Cardiac fibroblast (primary cell): ENCODE data around the gene TULP1.
A peak's percentile ranks its signal among the peaks of the same experiment; 100 is the strongest.

Experiments
- DNase-seq, 2 donors: peaks; one replicate each; pipeline versions ENCODE4 v3.0.0 to v3.0.0-alpha.2; 2010; ENCODE audit warnings: low read depth in 2 of 2
- H3K4me3 ChIP-seq, 2 donors: replicated peaks in 1 of 2; 1 replicate in 1 of 2; 2 replicates in 1 of 2; pipeline ENCODE4 v1.5.1; 2011; ENCODE audit warnings: low read depth in 2 of 2, low read length in 2 of 2, mild to moderate bottlenecking in 2 of 2, moderate library complexity in 1 of 2
- TF ChIP-seq, protein P1 (sequence below): IDR thresholded peaks from one replicate; pipeline ENCODE4 v1.5.1; 2011; ENCODE audit warnings: low read depth, mild to moderate bottlenecking, low read length, inconsistent platforms

Gene TULP1

DNA sequence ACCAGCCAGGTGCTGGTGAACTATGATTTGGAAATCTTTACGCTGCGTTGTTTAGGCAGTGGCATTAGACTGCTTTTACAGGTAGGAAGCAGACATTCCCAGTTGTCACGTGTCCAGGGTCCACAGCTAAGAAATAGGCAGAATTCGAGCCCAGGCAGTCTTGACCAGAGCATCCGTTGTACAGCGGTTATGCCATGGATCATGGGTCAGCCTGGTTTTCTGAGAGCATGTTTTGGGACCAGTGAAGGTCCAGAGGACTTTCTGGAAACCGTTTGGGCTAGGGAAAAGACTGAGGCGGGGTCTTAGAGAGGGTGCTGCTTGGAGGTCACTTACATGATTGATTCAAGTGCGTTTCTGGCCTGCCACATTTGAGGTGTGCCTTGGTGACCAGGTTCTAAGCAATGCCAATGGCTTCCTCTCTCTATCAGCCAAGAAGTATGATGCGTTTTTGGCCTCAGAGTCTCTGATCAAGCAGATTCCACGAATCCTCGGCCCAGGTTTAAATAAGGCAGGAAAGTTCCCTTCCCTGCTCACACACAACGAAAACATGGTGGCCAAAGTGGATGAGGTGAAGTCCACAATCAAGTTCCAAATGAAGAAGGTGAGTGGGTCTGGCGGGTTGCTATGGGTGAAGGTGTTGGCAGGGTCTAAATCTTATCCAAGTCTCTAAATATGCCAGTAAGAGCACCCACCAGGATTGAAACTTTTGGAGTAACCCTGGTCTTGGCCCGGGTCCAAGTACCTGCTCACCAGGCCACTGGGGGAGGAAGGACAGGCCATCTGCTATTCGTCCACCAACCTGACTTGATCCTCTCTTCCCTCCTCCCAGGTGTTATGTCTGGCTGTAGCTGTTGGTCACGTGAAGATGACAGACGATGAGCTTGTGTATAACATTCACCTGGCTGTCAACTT, 42.7 kb downstream of the TULP1 start:
- H3K4me3 ChIP-seq = peak overlapping the region; percentile 81 to 94
- peak in 1 of 2 donors; percentile 36 for DNase-seq
- TF ChIP-seq, protein P1, sequence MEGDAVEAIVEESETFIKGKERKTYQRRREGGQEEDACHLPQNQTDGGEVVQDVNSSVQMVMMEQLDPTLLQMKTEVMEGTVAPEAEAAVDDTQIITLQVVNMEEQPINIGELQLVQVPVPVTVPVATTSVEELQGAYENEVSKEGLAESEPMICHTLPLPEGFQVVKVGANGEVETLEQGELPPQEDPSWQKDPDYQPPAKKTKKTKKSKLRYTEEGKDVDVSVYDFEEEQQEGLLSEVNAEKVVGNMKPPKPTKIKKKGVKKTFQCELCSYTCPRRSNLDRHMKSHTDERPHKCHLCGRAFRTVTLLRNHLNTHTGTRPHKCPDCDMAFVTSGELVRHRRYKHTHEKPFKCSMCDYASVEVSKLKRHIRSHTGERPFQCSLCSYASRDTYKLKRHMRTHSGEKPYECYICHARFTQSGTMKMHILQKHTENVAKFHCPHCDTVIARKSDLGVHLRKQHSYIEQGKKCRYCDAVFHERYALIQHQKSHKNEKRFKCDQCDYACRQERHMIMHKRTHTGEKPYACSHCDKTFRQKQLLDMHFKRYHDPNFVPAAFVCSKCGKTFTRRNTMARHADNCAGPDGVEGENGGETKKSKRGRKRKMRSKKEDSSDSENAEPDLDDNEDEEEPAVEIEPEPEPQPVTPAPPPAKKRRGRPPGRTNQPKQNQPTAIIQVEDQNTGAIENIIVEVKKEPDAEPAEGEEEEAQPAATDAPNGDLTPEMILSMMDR = no peak

DNA sequence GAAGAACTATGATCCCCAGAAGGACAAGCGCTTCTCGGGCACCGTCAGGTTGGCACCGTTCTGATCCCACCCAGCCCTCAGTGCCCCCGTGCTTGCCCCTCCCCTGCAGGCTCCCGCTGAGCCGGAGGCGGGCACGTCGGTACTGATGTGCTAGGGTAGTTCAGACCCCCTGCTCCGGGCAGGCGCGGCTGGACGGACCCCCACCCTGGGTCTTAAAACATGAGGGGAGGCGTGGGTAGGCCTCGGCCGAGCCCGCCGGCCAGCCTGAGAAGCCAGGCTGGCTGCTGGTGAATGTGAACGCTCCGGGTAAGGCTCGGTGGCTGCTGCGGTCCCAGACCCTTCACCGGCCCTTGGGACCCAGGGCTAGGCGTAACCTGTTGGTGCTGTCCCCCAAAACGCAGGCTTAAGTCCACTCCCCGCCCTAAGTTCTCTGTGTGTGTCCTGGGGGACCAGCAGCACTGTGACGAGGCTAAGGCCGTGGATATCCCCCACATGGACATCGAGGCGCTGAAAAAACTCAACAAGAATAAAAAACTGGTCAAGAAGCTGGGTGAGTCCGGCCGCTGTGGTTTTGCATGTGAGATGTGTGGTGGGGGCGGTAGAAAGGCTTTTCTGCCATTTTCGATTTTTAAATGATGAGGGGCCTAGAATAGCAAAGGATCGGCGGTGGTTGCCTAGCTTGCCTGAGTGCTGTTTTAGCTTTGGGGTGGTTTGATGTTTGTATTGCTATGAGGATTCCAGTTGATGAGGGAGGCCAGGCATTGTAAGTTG, 43.5 kb downstream of the TULP1 start:
- TF ChIP-seq, protein P1 = no peak
- H3K4me3 ChIP-seq = peak overlapping the region; percentile 81 to 94
- no peak for DNase-seq

DNA sequence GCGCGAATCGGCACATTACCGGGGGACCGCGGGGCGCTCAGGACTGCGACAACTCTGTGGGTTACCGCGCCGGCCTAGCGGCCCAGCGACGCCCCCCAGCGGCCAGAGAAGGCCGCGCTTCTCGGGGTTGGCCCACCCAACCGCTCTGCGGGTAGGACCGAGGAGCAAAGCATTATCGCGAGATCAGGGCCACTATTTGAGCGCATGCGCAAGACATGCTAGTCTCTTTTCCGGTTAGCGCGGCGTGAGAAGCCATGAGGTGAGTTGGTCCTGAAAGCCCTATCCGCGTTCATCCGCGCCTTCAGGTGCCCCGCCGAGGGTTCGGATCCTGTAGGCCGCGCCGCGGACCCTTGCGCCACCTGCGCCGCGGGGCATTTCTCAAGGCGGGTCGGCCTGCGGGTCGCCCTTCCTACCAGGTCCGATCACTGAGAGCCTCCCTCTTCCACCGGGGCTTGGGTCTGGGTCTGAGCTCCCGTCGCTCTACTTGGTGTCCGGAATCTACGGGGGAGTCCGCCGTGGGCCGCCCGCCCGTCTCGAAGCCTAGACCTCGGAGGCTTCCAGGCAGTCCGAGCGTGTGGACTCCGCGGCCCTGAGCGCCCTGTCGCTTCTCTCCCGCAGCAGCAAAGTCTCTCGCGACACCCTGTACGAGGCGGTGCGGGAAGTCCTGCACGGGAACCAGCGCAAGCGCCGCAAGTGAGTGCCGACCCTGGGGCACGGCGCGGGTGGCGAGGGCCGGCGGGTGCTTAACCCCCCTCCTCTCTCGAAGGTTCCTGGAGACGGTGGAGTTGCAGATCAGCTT, 44.3 kb downstream of the TULP1 start, which contains the start of gene RPL10A:
Gene RPL10A, plus strand, starts transcription at position 221 of the 799 bp plus-strand sequence. Its CDS starts 34 bp downstream, at position 255.
- TF ChIP-seq, protein P1 = peak; percentile 97
- H3K4me3 ChIP-seq = peak within 1 kb of the TSS; percentile 81 to 94
- DNase-seq = peak; percentile 98

DNA sequence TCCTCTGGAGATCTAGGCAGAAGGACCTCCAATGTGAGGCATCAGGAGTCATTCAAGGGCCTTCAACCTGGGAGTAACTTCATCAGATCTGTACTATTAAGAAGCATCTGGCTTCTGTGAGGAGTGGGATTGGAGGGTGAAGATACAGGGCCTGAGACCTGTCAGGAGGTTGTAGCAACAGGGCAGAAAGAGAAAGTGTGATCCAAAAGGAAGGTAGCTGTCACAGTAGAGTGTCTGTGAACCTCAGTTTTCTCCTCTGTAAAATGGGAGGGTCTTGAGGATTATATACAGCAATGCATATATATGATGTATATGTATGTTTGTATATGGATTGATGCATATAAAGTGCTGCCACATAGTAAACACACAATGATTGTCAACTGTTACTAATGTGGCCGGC, 47.0 kb downstream of the TULP1 start:
- no peak overlapping the region for H3K4me3 ChIP-seq
- TF ChIP-seq, protein P1 = no peak
- DNase-seq = no peak

DNA sequence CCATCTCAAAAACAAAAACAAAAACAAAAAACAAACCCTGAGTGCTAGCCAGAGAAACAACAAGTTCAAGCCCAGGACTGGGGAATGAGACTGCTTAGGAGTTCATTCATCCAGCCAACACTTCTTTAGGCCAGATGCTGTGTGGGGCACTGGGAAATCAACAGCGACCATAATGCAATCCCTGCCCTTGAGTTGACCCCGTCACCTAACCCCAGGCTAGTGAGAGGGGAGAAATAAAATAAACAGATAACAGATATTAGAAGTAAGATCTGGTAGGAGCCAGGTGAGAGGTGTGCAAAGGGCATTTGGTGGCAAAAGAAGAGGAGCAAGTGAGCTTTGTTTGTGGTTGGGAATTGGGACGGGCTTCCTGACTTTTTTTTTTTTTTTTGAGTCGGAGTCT, 49.4 kb downstream of the TULP1 start:
- DNase-seq = no peak
- H3K4me3 ChIP-seq = no peak overlapping the region
- TF ChIP-seq, protein P1 = no peak

DNA sequence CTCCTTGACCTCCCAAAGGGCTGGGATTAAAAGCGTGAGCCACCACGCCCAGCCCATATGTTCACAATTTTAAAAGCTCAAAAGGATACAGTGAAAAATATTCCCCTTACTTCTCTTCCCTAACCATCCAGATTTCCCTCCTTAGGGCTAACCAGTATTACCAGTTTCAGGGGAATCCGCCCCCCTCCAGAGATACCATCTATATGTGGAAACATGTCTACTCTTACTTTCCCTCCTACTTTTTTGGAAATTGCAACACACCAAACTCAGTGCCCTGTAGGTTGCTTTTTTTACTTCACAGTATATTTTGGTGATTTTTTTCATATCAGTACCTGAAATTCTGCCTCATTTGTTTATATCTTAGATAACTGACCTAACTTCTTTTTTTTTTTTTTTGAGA, 51.4 kb downstream of the TULP1 start:
- no peak for DNase-seq
- TF ChIP-seq, protein P1 = no peak
- H3K4me3 ChIP-seq = no peak overlapping the region
